HG03342 (cell line): ENCODE measurements around the gene GNPTG.

Experiments used
- ATAC-seq: cut with Tn5 transposase; IDR thresholded peaks from one replicate; pipeline ENCODE4 v1.9.1; 2021; ENCODE audit warnings: mild to moderate bottlenecking, moderate library complexity; ENCODE audit not compliant: unreplicated experiment

Gene GNPTG

GRCh38 chr16:1351582-1352362, at the start of gene GNPTG, which contains the start of gene TSR3:
GNPTG (plus strand) TSS chr16:1351931; CDS start chr16:1351966, 35 bp downstream.
TSR3 (minus strand) TSS chr16:1351878; CDS start chr16:1351804, 74 bp downstream.
- ATAC-seq = peak; percentile 73

- ATAC-seq = no peak
These were observed 45.9 kb upstream of the GNPTG start for GRCh38 chr16:1305823-1306222.

DNA sequence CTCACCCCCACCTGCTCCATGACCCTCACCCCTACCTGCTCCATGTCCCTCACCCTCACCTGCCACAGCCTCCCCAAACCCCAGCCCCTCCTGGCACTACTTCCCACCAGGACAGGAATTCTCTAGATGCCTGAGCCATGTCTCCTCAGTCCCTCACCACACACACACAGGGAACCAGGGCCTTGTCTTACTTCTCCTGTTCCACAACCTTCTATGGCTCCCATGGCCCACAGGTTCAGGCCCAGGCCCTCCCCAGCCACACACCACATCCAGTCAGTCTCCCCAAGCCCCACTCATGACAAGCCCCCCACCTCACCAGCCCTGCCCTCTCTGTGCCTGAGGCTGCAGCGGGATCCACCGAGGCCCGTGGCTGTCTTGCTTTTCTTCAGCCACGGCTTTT, 45.4 kb upstream of the GNPTG start:
- no peak for ATAC-seq

DNA sequence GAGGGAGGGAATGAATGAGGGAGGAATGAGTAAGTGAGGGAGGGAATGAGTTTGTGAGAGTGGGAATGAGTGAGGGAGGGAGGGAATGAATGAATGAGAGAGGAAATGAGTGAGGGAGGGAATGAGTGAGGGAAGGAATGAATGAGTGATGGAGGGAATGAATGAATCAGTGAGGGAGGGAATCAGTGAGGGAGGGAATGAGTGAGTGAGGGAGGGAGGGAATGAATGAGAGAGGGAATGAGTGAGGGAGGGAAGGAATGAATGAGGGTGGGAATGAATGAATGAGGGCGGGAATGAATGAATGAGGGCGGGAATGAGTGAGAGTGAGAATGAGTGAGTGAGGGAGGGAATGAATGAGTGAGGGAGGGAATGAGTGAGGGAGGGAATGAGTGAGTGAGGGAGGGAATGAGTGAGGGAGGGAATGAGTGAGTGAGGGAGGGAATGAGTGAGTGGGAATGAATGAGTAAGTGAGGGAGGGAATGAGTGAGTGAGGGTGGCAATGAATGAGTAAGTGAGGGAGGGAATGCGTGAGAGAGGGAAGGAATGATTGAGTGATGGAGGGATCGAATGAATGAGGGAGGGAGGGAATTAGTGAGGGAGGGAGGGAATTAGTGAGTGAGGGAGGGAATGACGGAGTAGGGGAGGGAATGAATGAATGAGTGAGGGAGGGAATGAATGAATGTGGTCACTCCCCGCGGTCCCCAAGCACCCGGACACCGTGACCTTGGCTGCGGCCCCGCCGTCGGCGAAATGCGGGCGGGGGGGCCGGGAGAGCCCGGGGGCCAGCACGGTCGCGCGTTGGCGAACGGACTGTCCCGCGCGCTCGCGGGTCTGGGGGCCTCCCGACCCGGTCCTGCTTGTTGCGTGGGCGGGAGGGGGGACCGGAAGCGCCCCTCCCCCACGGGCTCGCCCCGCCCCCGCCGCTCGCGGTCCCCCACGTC, 43.4 kb upstream of the GNPTG start:
- peak; percentile 27 for ATAC-seq

DNA sequence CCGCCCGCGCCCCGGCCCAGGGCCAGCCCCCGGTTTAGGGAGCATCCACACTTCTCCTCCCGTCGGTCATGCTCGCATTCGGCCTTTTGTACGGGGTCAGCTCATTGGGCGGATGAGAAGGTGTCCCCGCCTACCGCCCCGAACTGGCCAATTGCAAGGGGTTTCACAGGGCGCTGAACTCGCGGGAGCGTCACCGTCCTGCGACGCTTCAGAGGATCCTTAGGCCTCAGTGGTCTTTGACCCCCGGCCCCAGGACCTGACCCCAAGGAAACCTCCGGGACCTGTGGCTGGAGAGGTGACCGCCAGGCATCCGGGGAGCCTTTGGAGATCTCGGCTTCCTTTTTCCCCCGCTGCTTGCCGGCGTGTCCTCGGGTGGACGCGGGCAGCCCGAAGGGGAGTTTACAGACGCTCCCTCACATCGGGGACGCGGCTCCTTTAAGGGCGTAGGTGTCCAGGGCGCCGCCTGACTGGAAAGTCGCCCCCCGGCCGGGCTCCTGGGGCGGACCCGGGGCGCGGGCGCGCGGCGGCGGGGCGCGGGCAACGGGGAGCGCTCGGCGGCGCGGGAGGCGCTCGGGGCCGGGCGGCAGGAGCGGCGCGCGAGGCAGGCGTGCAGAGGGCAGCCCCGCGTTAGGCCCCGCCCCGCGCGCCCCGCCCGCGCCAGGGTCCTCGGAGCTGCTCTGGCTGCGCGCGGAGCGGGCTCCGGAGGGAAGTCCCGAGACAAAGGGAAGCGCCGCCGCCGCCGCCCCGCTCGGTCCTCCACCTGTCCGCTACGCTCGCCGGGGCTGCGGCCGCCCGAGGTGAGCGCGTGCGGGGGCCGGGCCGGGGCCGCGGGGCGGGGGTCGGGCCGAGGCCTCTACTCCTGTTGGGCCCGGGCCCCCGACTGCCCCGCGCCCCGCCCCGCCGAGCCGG, 42.5 kb upstream of the GNPTG start, which contains the start of gene UBE2I:
TSS of gene UBE2I (plus strand) at position 660 of the 909 bp plus-strand sequence. CDS start 4,395 bp downstream, outside the sequence.
- ATAC-seq = peak; percentile 55

DNA sequence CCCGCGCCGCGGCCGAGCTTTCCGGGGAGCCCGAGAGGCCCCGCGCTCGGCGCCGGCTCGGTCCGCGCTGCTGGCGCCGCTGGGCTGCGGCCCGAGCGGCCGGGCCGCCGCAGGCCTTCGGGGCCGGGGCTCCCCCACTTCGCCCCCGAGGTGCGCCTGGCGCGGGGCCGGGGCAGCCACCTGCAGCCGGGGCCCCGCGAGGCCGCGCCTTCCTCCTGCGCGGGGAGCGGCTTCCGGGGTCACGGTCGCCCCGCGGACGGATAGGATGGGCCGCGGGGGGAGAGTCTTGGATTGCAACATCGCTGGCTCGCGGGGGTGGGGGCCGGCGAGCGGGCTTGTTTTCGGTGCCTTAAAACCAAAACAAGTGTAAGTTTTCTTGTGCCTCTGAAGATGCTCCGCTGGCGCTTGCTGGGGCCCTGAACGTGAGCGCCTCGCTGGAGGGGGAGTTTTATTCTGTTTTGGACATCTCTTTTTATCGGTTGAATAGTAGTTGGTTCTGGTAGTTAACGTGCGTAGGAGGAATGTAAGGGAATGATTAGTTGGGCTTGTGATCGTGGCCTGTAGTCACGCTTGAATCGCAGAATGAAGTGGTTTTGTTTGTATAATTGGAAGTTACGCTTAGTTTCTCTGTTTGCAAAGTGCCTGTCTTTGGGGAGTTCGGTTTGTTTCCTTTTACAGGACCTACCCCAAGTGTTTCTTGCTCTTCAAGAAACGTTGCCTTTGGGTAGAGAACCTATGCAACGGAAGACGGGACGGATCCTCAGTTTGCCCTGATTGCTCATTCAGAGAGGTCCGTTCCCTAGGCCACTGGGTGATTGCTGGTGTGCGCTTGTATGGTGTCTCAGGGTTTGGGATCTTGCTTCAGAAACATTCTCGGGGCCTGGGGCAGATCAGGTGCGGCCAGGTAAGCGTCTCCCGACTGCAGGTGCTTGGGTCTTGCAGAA, 41.6 kb upstream of the GNPTG start:
- peak; percentile 5 for ATAC-seq

GRCh38 chr16:1310832-1311200, 40.9 kb upstream of the GNPTG start:
- no peak for ATAC-seq

DNA sequence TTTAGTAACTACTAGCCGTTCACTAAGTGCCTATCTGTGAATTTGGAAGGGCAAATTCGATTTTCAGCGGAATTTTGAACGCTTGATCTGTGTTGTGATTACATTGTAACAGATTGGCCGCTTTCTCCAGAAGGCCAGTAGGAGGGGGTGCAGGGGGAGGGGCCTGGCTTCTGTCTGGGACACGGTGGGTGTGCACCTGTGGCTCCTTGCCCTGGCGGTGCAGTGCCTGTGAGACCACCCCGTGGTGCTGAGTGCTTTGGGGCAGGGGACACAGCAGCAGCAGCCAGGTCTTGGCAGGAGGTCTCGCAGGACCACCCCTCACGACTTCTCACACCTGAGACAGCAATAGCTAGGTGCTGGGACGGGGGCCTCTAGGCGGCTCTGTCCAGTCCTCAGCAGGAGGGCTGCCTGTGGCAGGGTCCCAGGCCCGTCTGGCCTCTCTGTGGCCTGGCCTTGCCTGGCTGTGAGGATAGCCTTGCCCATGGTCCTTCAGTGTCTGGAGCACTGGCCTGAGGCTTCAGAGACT, 40.5 kb upstream of the GNPTG start:
- no peak for ATAC-seq

DNA sequence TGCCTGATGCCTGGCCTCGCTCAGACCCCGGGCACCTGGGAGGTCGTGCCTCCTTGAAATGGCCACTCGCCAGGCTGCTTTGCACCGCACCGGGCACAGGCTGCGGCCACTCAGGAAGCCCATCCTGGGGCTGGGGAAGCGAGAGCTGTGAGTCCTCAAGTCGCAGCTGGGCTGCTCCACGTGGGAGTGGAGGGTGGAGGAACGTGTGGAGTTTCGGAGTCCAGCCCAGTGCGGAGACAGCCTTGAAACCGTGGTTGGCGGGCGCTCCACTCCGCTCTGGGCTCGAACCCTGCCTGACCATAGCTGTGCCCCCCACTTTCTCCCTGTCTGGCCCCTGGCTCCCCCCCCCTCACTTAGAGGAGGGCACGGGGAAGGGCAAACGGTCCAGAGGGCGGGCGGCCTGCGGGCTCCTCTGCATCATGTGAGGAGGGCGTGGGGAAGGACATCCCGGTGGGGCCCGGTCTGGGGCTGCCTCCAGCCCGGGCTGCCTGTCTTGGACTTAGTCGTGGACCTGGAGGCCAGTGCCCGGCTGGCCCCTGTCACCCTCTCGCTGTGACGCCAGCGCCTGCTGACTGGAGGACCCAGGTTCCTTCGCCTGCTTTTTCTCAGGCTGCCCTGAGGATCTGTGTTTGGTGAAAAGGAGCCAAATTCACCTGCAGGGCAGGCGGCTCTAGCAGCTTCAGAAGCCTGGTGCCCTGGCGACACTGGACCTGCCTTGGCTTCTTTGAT, 39.8 kb upstream of the GNPTG start:
- ATAC-seq = no peak

DNA sequence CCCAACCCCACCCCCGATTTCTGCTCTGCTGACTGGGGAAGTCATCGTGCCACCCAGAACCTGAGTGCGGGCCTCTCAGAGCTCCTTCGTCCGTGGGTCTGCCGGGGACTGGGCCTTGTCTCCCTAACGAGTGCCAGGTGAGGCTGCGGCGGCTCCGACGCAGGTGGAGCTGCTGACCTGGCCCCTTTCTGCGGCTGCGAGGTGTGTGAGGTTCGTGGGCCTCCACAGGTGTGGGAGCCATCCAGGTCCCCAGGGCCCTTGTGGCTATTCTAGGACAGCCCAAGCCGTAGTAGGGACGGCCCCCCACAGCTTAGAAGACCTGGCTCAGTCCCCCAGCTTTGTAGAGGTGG, 39.3 kb upstream of the GNPTG start:
- ATAC-seq = no peak

DNA sequence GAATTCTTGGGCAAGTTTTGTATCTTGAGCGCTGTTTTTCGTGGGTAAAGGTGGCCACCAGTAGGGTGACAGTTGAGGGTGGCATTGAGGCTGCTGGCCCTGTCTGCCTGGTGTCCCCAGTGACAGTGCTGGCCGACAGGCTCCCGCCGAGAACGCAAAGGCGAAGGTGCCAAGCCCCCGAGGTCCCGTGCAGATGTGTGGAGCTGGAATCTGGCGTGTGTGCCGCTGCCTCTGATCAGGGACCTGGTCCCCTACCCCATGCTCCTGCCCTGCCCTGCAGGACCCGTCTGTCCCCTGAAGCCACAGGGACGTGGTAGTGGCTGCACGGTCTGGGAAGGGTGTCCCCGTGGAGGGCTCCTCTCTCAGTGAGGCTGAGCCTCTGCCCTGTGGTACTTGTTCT, 38.8 kb upstream of the GNPTG start:
- ATAC-seq = no peak

- ATAC-seq = no peak
These were observed 37.9 kb upstream of the GNPTG start for GRCh38 chr16:1313721-1314369.

DNA sequence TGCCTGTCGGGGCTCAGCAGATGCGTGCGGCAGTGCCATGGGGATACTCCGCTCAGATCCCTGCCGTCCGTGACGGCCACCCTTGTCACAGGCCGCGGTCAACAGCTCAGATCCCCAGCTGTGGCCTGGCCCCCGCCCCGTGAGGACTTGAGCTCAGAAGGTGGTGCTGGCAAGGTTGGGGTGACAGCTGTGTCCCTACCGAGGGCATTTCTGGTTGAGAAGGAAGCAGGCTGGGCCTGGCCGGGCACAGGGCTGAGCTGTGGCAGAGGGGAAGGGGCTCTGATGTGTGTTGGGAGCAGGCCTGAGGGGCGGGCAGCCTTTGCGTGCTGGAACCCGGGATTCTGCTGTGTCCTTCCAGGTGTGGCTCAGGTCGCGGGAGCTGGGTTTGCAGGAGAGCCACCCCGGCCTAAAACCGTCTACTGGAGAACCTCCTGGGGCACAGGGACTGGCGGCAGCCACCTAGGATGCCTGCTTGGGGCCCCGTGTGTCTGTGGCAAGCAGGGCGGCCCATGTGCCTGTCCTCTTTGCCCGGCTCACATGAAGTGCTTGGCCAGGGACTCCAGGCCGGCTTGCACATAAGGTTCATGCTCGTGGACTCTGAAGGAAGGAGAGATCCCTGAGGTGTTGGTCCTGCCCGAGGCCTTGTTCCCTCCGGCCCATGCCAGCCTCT, 37.2 kb upstream of the GNPTG start:
- ATAC-seq = no peak

DNA sequence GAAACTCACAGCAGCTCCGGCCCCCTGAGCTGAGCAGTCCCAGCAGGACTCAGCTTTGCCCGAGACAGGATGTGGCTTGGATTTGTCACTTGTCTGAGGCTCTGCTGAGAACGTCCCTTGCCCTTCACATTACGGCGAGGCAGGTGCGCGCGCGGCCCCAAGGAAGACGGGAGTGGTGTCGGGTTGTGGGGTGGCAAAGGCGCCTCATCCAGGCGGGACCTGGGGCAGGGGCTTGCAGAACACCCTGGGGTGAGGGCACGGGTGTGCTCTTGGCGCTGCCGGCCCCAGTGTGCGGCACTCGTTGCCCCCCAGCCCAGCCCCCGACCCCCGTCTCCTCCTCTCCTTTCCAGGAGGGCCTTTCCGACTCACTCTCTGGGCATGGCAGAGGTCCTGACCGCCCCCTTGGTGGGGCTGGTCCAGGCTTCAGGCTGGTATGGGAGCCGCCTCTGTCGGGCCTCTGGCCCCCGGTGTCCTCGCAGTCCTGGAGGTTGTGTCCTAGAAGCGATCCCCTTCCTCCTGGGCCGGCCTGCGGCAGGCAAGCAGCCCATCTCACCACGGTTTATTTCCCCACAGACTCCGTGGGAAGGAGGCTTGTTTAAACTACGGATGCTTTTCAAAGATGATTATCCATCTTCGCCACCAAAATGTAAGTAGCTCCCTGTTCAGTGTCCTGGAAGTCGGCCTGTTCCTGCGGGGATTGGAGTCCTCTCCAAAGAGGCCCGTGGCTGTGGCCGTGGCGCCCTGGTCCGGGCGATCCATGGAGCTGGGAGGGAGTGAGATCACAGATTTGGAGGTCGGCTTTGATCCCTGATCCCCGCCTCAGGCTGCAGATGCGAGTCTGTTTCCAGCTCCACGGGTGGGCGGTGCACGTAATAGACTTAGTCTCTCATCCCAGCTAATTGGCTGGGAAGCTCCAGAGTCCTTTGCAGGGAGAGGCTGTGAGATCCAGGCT, 36.4 kb upstream of the GNPTG start:
- ATAC-seq = no peak

GRCh38 chr16:1316033-1316405, 35.7 kb upstream of the GNPTG start:
- ATAC-seq = no peak

GRCh38 chr16:1317479-1318267, 34.1 kb upstream of the GNPTG start:
- ATAC-seq = no peak
